H1 (cell line): ENCODE data around the gene CCBE1. TPM values are rescaled to one million over a fixed set of nuclear protein-coding genes. Genes with fewer than 3 reads are reported as not detected.

Experiments used
- CTCF ChIA-PET: fragments of 300-600 bp; sonication (Branson Sonifier 250); formaldehyde crosslinking; loops from one replicate; lab custom pipeline; 2021; ENCODE audit not compliant: partially characterized antibody; lab: Charles Lee
- POLR2A ChIA-PET: fragments of 300-600 bp; sonication (Branson Sonifier 250); formaldehyde crosslinking; loops from one replicate; lab custom pipeline; 2021; ENCODE audit warnings: inconsistent platforms; ENCODE audit not compliant: partially characterized antibody; lab: Charles Lee
- DNase-seq, 2 experiments: peaks; one replicate each; pipeline versions ENCODE4 v3.0.0 to v3.0.0-alpha.2; 2010 to 2022; ENCODE audit warnings: low spot score in 2 of 2, low read depth in 1 of 2, mixed read lengths in 1 of 2
- FAIRE-seq: peaks from 2 replicates; lab custom pipeline; 2011; peaks lifted over from hg19 to GRCh38; lab: Jason Lieb, UNC
- H2AFZ ChIP-seq: 2 replicates; pipeline ENCODE4 v1.8.1; 2012; ENCODE audit warnings: low read length, inconsistent platforms
- H2AK5ac ChIP-seq: 2 replicates; pipeline ENCODE4 v1.6.1; 2013; ENCODE audit warnings: low read depth, low read length
- H2BK120ac ChIP-seq: replicated peaks from 2 replicates; pipeline ENCODE3; 2013; ENCODE audit warnings: low read depth, low read length, inconsistent platforms
- H2BK12ac ChIP-seq: 2 replicates; pipeline ENCODE4 v1.6.1; 2013; ENCODE audit warnings: low read depth, low read length
- H2BK15ac ChIP-seq: 2 replicates; pipeline ENCODE4 v1.6.1; 2013; ENCODE audit warnings: low read length
- H2BK20ac ChIP-seq: 2 replicates; pipeline ENCODE4 v1.6.1; 2013; ENCODE audit warnings: low read length
- H2BK5ac ChIP-seq: 2 replicates; pipeline ENCODE4 v1.6.1; 2013; ENCODE audit warnings: low read depth, low read length
- H3K14ac ChIP-seq: 2 replicates; pipeline ENCODE4 v1.6.1; 2013; ENCODE audit warnings: inconsistent platforms; ENCODE audit not compliant: insufficient read length
- H3K18ac ChIP-seq: 2 replicates; pipeline ENCODE4 v1.6.1; 2013; ENCODE audit warnings: low read length; ENCODE audit errors: extremely low read depth
- H3K23ac ChIP-seq: 2 replicates; pipeline ENCODE4 v1.6.1; 2013; ENCODE audit warnings: inconsistent platforms; ENCODE audit not compliant: insufficient read length
- H3K23me2 ChIP-seq: 2 replicates; pipeline ENCODE4 v1.6.1; 2013; ENCODE audit warnings: low read depth, low read length
- H3K27ac ChIP-seq: 2 replicates; pipeline ENCODE4 v1.6.1; 2011; ENCODE audit warnings: low read depth, low read length, inconsistent platforms
- H3K27me3 ChIP-seq, 4 experiments: replicated peaks in 1 of 4; 1 replicate in 1 of 4; 2 replicates in 3 of 4; pipeline versions ENCODE4 v1.6.1 to v1.8.1; 2011 to 2013; ENCODE audit warnings: low read length in 3 of 4, mild to moderate bottlenecking in 3 of 4, inconsistent platforms in 2 of 4, mixed read lengths in 2 of 4, moderate library complexity in 1 of 4; ENCODE audit not compliant: control insufficient read depth in 3 of 4, insufficient read depth in 3 of 4; ENCODE audit errors: extremely low read depth in 1 of 4
- H3K36me3 ChIP-seq, 4 experiments: 2 replicates each; pipeline versions ENCODE4 v1.6.1 to v1.8.1; 2011 to 2013; ENCODE audit warnings: mild to moderate bottlenecking in 4 of 4, low read length in 3 of 4, moderate library complexity in 2 of 4, control low read depth in 1 of 4, inconsistent platforms in 1 of 4; ENCODE audit not compliant: insufficient read depth in 4 of 4, control insufficient read depth in 2 of 4
- H3K4ac ChIP-seq: replicated peaks from 2 replicates; pipeline ENCODE3; 2013; ENCODE audit warnings: low read length, low read depth, mixed read lengths, inconsistent platforms; ENCODE audit not compliant: insufficient read length
- H3K4me1 ChIP-seq, 4 experiments: replicated peaks in 1 of 4; 1 replicate in 1 of 4; 2 replicates in 3 of 4; pipeline versions ENCODE4 v1.6.1 to v1.8.1; 2011 to 2013; ENCODE audit warnings: low read length in 3 of 4, inconsistent platforms in 2 of 4, mixed read lengths in 1 of 4; ENCODE audit not compliant: insufficient read depth in 4 of 4, control insufficient read depth in 3 of 4
- H3K4me2 ChIP-seq, 2 experiments: 2 replicates each; pipeline versions ENCODE4 v1.6.1 to v1.8.1; 2011 to 2013; ENCODE audit warnings: low read depth in 2 of 2, low read length in 2 of 2, control low read depth in 1 of 2, inconsistent platforms in 1 of 2, mild to moderate bottlenecking in 1 of 2; ENCODE audit not compliant: insufficient read depth in 1 of 2
- H3K4me3 ChIP-seq, 4 experiments: fragments of 200-600, 300-600 bp in 1 of 4; sonication (generic), shearing (Covaris generic), sonication (Bioruptor Twin) in 1 of 4; 2 replicates each; pipeline versions ENCODE4 v1.5.1 to v1.8.1; 2011 to 2016; ENCODE audit warnings: low read length in 4 of 4, low read depth in 3 of 4, control low read depth in 2 of 4, inconsistent platforms in 2 of 4, mild to moderate bottlenecking in 2 of 4, mixed read lengths in 1 of 4, moderate library complexity in 1 of 4; ENCODE audit not compliant: insufficient read depth in 2 of 4; ENCODE audit errors: extremely low read depth in 1 of 4
- H3K56ac ChIP-seq: replicated peaks from 2 replicates; pipeline ENCODE3; 2013; ENCODE audit warnings: low read depth, mild to moderate bottlenecking, mixed read lengths, low read length, inconsistent platforms; ENCODE audit not compliant: insufficient read length
- H3K79me1 ChIP-seq: 2 replicates; pipeline ENCODE4 v1.6.1; 2013; ENCODE audit warnings: low read depth, low read length, control low read depth
- H3K79me2 ChIP-seq, 2 experiments: 2 replicates each; pipeline versions ENCODE4 v1.6.1 to v1.8.1; 2012 to 2013; ENCODE audit warnings: low read length in 2 of 2, mild to moderate bottlenecking in 2 of 2, inconsistent platforms in 1 of 2; ENCODE audit not compliant: insufficient read depth in 2 of 2, control insufficient read depth in 1 of 2
- H3K9ac ChIP-seq, 4 experiments: replicated peaks in 1 of 4; 1 replicate in 1 of 4; 2 replicates in 3 of 4; pipeline versions ENCODE4 v1.6.1 to v1.8.1; 2011 to 2013; ENCODE audit warnings: low read depth in 3 of 4, low read length in 3 of 4, control low read depth in 2 of 4, mild to moderate bottlenecking in 2 of 4, moderate library complexity in 2 of 4, inconsistent platforms in 1 of 4; ENCODE audit errors: extremely low read depth in 1 of 4
- H3K9me3 ChIP-seq, 2 experiments: 2 replicates each; pipeline versions ENCODE4 v1.6.1 to v1.8.1; 2012 to 2013; ENCODE audit warnings: mild to moderate bottlenecking in 2 of 2, moderate library complexity in 2 of 2, control low read depth in 1 of 2, inconsistent platforms in 1 of 2, low read depth in 1 of 2, low read length in 1 of 2, mixed read lengths in 1 of 2; ENCODE audit not compliant: insufficient read depth in 2 of 2
- H4K20me1 ChIP-seq, 2 experiments: replicated peaks in 1 of 2; 2 replicates each; pipeline versions ENCODE3 to v1.8.1; 2011 to 2013; ENCODE audit warnings: inconsistent platforms in 2 of 2, low read length in 2 of 2, mild to moderate bottlenecking in 1 of 2; ENCODE audit not compliant: insufficient read depth in 2 of 2, control insufficient read depth in 1 of 2
- H4K5ac ChIP-seq: 2 replicates; pipeline ENCODE4 v1.6.1; 2013; ENCODE audit warnings: low read length, low read depth, mixed read lengths, inconsistent platforms; ENCODE audit not compliant: insufficient read length
- H4K8ac ChIP-seq: 2 replicates; pipeline ENCODE4 v1.8.0; 2013; ENCODE audit warnings: mild to moderate bottlenecking, moderate library complexity, low read length, inconsistent platforms; ENCODE audit not compliant: insufficient read depth; ENCODE audit errors: extremely low read depth
- H4K91ac ChIP-seq: replicated peaks from 2 replicates; pipeline ENCODE3; 2013; ENCODE audit warnings: low read length, mixed read lengths, inconsistent platforms; ENCODE audit not compliant: insufficient read length
- ASH2L ChIP-seq: fragments of 200-600, 300-600 bp; sonication (generic); IDR thresholded peaks from one replicate; pipeline ENCODE4 v1.7.1; 2017; ENCODE audit warnings: low read length
- GTF2F1 ChIP-seq: IDR thresholded peaks from 2 replicates; pipeline ENCODE4 v1.6.1; 2012; ENCODE audit warnings: low read depth, low read length, improper control_type of control experiment, borderline replicate concordance
- MAX ChIP-seq: IDR thresholded peaks from 2 replicates; pipeline ENCODE4 v1.6.1; 2012; ENCODE audit warnings: inconsistent platforms
- WGBS, 2 experiments: shearing (Covaris generic) in 1 of 2; methylation state at CpG; one replicate each; pipeline versions ENCODE4 v1.1.6 to v1.1.7; 2013 to 2015; ENCODE audit warnings: low lambda C conversion rate in 2 of 2, mixed read lengths in 2 of 2, inconsistent platforms in 1 of 2, low coverage in 1 of 2, missing lambda C conversion rate in 1 of 2; ENCODE audit not compliant: insufficient replicate concordance in 2 of 2, insufficient coverage in 1 of 2, insufficient read length in 1 of 2; ENCODE audit errors: extremely low coverage in 1 of 2, missing lambda C conversion rate in 1 of 2; 5-methylcytosine and 5-hydroxymethylcytosine counted together
- polyA plus RNA-seq, 7 experiments: library from polyadenylated mRNA; depleted of rRNA in 3 of 7; stranded (reverse) in 5 of 7; unstranded in 2 of 7; fragments of >200 nt in 5 of 7; fragments of 200-250 nt in 2 of 7; gene quantifications; 1 replicate in 5 of 7; 2 replicates in 1 of 7; 4 replicates in 1 of 7; pipeline versions ENCODE4 v1.2.1 to v1.2.3, GENCODE V29; 2011 to 2013; ENCODE audit warnings: missing spikeins in 2 of 7, mixed read lengths in 2 of 7
- total RNA-seq: library from RNA; stranded (reverse); fragmentation: NEBNext Ultra II Directional; extraction: Animal tissue kit (Norgen Biotek cat#: 25700); gene quantifications from 2 replicates; pipeline ENCODE4 v1.2.1, GENCODE V29; 2021

CCBE1 gene
- total and polyA plus RNA-seq, 2 of the 8 experiments (the other 6 are each of a cell fraction or from before 2014, with no cell fraction given), result 2.1 to 2.6 TPM

GRCh38 chr18:59743566-59743965 lies 46.3 kb upstream of the CCBE1 start:
- Histone ChIP-seq H3K56ac (no peak overlapping the region), H3K18ac (no peak overlapping the region), H3K9me3 (no peaks in the 10 kb centered on the region), H2BK20ac (no peak overlapping the region), H2BK120ac (no peak overlapping the region), H2BK15ac (no peak overlapping the region), H3K4me1 (no peaks in the 10 kb centered on the region), H3K4me3 (no peak overlapping the region), H2AFZ (no peak overlapping the region), H4K20me1 (no peaks in the 10 kb centered on the region), H3K27me3 (no peaks in the 10 kb centered on the region), H4K5ac (no peak overlapping the region), H3K79me2 (no peaks in the 10 kb centered on the region), H3K23me2 (no peaks in the 10 kb centered on the region), H3K79me1 (no peaks in the 10 kb centered on the region), H3K23ac (no peak overlapping the region), H3K14ac (no peak overlapping the region), H4K8ac (no peak overlapping the region), H2BK5ac (no peak overlapping the region), H2BK12ac (no peak overlapping the region), H4K91ac (no peak overlapping the region), H3K36me3 (no peaks in the 10 kb centered on the region), H3K4me2 (no peak overlapping the region), H3K9ac (no peak overlapping the region), H3K4ac (no peak overlapping the region), H3K27ac (no peak overlapping the region), H2AK5ac (no peak overlapping the region)
- WGBS, 2 experiments, result 85% methylated on average over 3 of the region's 3 CpGs; no CpG with 5 or more reads in 1 of the 2 experiments
- CTCF ChIA-PET, result interaction anchor here (1.1 to 1.5 kb wide), 2 partner anchors 9 to 70 kb away, joined by 3 to 4 read pairs; no protein-coding TSS in a partner anchor
- no peak for FAIRE-seq
- no peak for DNase-seq
- POLR2A ChIA-PET, result no interaction called here
- TF ChIP-seq ASH2L (no peak), GTF2F1 (no peak), MAX (no peak)
